H9 (cell line): Measurements from ENCODE around the gene NOP9. TPM values are rescaled to one million over a fixed set of nuclear protein-coding genes. Genes with fewer than 3 reads are reported as not detected.
A peak's percentile ranks its signal among the peaks of the same experiment; 100 is the strongest.

Source experiments
- DNase-seq: peaks from one replicate; pipeline ENCODE4 v3.0.0-alpha.2; 2017
- H2AFZ ChIP-seq: one replicate; pipeline ENCODE4 v1.6.1; 2013; ENCODE audit warnings: mild to moderate bottlenecking, low read length, control low read depth, moderate library complexity
- H2AK5ac ChIP-seq: 2 replicates; pipeline ENCODE4 v1.6.1; 2013; ENCODE audit warnings: low read length, control low read depth, mixed read lengths; ENCODE audit not compliant: insufficient read length
- H2BK120ac ChIP-seq: one replicate; pipeline ENCODE4 v1.6.1; 2013; ENCODE audit warnings: low read depth, mild to moderate bottlenecking, low read length, control low read depth, inconsistent platforms; ENCODE audit not compliant: poor library complexity, severe bottlenecking
- H2BK12ac ChIP-seq: 2 replicates; pipeline ENCODE4 v1.6.1; 2013; ENCODE audit warnings: low read length, control low read depth, mixed read lengths, low read depth; ENCODE audit not compliant: insufficient read length
- H2BK15ac ChIP-seq: 2 replicates; pipeline ENCODE4 v1.6.1; 2013; ENCODE audit warnings: low read depth, low read length, control low read depth
- H2BK20ac ChIP-seq: one replicate; pipeline ENCODE4 v1.6.1; 2013; ENCODE audit warnings: low read depth, mild to moderate bottlenecking, low read length, control low read depth, inconsistent platforms; ENCODE audit not compliant: poor library complexity, severe bottlenecking
- H2BK5ac ChIP-seq: 2 replicates; pipeline ENCODE4 v1.6.1; 2013; ENCODE audit warnings: low read length, control low read depth, mixed read lengths; ENCODE audit not compliant: insufficient read length
- H3K14ac ChIP-seq: 2 replicates; pipeline ENCODE4 v1.6.1; 2013; ENCODE audit warnings: low read length, control low read depth; ENCODE audit not compliant: insufficient read depth
- H3K18ac ChIP-seq: 2 replicates; pipeline ENCODE4 v1.6.1; 2013; ENCODE audit warnings: low read depth, mild to moderate bottlenecking, mixed read lengths, low read length, control low read depth; ENCODE audit not compliant: insufficient read length
- H3K23ac ChIP-seq: 2 replicates; pipeline ENCODE4 v1.6.1; 2013; ENCODE audit warnings: low read length, control low read depth, mixed read lengths, low read depth; ENCODE audit not compliant: insufficient read length
- H3K23me2 ChIP-seq: 2 replicates; pipeline ENCODE4 v1.6.1; 2013; ENCODE audit warnings: low read depth, mild to moderate bottlenecking, mixed read lengths, low read length, control low read depth; ENCODE audit not compliant: insufficient read length, poor library complexity, severe bottlenecking
- H3K27ac ChIP-seq: 2 replicates; pipeline ENCODE4 v1.5.1; 2013; ENCODE audit warnings: low read length, control low read depth, mixed read lengths, low read depth; ENCODE audit not compliant: insufficient read length
- H3K27me3 ChIP-seq: 2 replicates; pipeline ENCODE4 v1.6.1; 2013; ENCODE audit warnings: low read length, control low read depth, inconsistent platforms; ENCODE audit not compliant: insufficient read depth
- H3K4ac ChIP-seq: 2 replicates; pipeline ENCODE4 v1.6.1; 2013; ENCODE audit warnings: low read depth, mild to moderate bottlenecking, control low read depth, inconsistent platforms, low read length, moderate library complexity
- H3K4me1 ChIP-seq: 2 replicates; pipeline ENCODE4 v1.6.1; 2013; ENCODE audit warnings: low read length, control low read depth, inconsistent platforms; ENCODE audit not compliant: insufficient read depth
- H3K4me2 ChIP-seq: 2 replicates; pipeline ENCODE4 v1.6.1; 2013; ENCODE audit warnings: low read length, control low read depth, mixed read lengths; ENCODE audit not compliant: insufficient read length, insufficient read depth
- H3K56ac ChIP-seq: 2 replicates; pipeline ENCODE4 v1.6.1; 2013; ENCODE audit warnings: low read depth, mild to moderate bottlenecking, mixed read lengths, low read length, control low read depth; ENCODE audit not compliant: insufficient read length
- H3K79me1 ChIP-seq: 2 replicates; pipeline ENCODE4 v1.6.1; 2013; ENCODE audit warnings: low read depth, mild to moderate bottlenecking, moderate library complexity, low read length, control low read depth, inconsistent platforms; ENCODE audit not compliant: insufficient read depth, poor library complexity, severe bottlenecking
- H3K79me2 ChIP-seq: 2 replicates; pipeline ENCODE4 v1.6.1; 2013; ENCODE audit warnings: low read length, control low read depth, inconsistent platforms; ENCODE audit not compliant: insufficient read depth
- H3K9ac ChIP-seq: 2 replicates; pipeline ENCODE4 v1.6.1; 2013; ENCODE audit warnings: low read length, control low read depth, mixed read lengths; ENCODE audit not compliant: insufficient read length; ENCODE audit errors: extremely low read depth
- H3K9me3 ChIP-seq: one replicate; pipeline ENCODE4 v1.6.1; 2013; ENCODE audit warnings: low read depth, low read length, inconsistent platforms; ENCODE audit not compliant: control insufficient read depth
- H3T11ph ChIP-seq: one replicate; pipeline ENCODE4 v1.6.1; 2013; ENCODE audit warnings: mild to moderate bottlenecking, low read length, control low read depth, inconsistent platforms
- H4K20me1 ChIP-seq: one replicate; pipeline ENCODE4 v1.6.1; 2013; ENCODE audit not compliant: control insufficient read depth, insufficient read length, insufficient read depth
- H4K5ac ChIP-seq: 2 replicates; pipeline ENCODE4 v1.6.1; 2013; ENCODE audit warnings: low read depth, mild to moderate bottlenecking, mixed read lengths, low read length, control low read depth; ENCODE audit not compliant: insufficient read length
- H4K8ac ChIP-seq: replicated peaks from 2 replicates; pipeline ENCODE4 v1.6.1; 2013; ENCODE audit warnings: low read length, control low read depth, mixed read lengths, low read depth; ENCODE audit not compliant: insufficient read length
- H4K91ac ChIP-seq: 2 replicates; pipeline ENCODE4 v1.6.1; 2013; ENCODE audit warnings: low read depth, mild to moderate bottlenecking, moderate library complexity, mixed read lengths, low read length, control low read depth; ENCODE audit not compliant: insufficient read length
- H3K27ac Mint-ChIP-seq, 3 experiments: 2 replicates in 2 of 3; 3 replicates in 1 of 3; pipeline ENCODE4 v1.8.0; 2020 to 2021; ENCODE audit warnings: mixed read lengths in 3 of 3, mild to moderate bottlenecking in 1 of 3, moderate library complexity in 1 of 3
- H3K27me3 Mint-ChIP-seq: 2 replicates; pipeline ENCODE4 v1.8.0; 2021; ENCODE audit warnings: low read depth, mild to moderate bottlenecking, moderate library complexity, mixed read lengths
- H3K36me3 Mint-ChIP-seq, 3 experiments: 2 replicates in 2 of 3; 3 replicates in 1 of 3; pipeline ENCODE4 v1.8.0; 2020 to 2021; ENCODE audit warnings: low read depth in 3 of 3, mixed read lengths in 3 of 3; ENCODE audit not compliant: insufficient read depth in 1 of 3
- H3K4me1 Mint-ChIP-seq, 2 experiments: 2 replicates each; pipeline ENCODE4 v1.8.0; 2020; ENCODE audit warnings: mixed read lengths in 2 of 2
- H3K4me3 Mint-ChIP-seq, 2 experiments: 2 replicates in 1 of 2; 3 replicates in 1 of 2; pipeline ENCODE4 v1.8.0; 2020 to 2021; ENCODE audit warnings: mild to moderate bottlenecking in 2 of 2, mixed read lengths in 2 of 2, moderate library complexity in 1 of 2
- H3K9me3 Mint-ChIP-seq, 2 experiments: 2 replicates in 1 of 2; 3 replicates in 1 of 2; pipeline ENCODE4 v1.8.0; 2020; ENCODE audit warnings: mild to moderate bottlenecking in 2 of 2, mixed read lengths in 2 of 2, moderate library complexity in 1 of 2
- CTCF ChIP-seq: fragments of 200-600 bp; sonication (generic); conservative IDR thresholded peaks from 3 replicates; pipeline ENCODE4 v1.8.0; 2021; ENCODE audit warnings: antibody characterized with exemption, mild to moderate bottlenecking
- WGBS: extraction: QIAGEN DNeasy Blood & Tissue Kit; methylation state at CpG from one replicate; pipeline ENCODE4 v1.1.7; 2013; ENCODE audit warnings: missing lambda C conversion rate, low lambda C conversion rate, mixed read lengths; ENCODE audit not compliant: insufficient read length; ENCODE audit errors: extremely low coverage; 5-methylcytosine and 5-hydroxymethylcytosine counted together
- total RNA-seq: library from RNA; stranded (reverse); gene quantifications from 2 replicates; pipeline ENCODE4 v1.2.1, GENCODE V29; 2021

The NOP9 gene
- total RNA-seq, 1 experiment from 2014 or later: 34.7 TPM

- no peak overlapping the region for H4K91ac ChIP-seq
- H4K8ac ChIP-seq: no peak overlapping the region
- no peaks in the 10 kb centered on the region for H4K20me1 ChIP-seq
- H3K9me3 Mint-ChIP-seq: no peaks in the 10 kb centered on the region; a peak in 2 of 5 replicates
- no peak overlapping the region for H3T11ph ChIP-seq
- peaks cover 2% of the 10 kb centered on the region; the same call in 1 of the 2 replicates for H3K27me3 ChIP-seq
- H3K23ac ChIP-seq: no peak overlapping the region
- H3K36me3 Mint-ChIP-seq: no peaks in the 10 kb centered on the region
- no peak overlapping the region for H2BK120ac ChIP-seq
- H2BK12ac ChIP-seq: no peak overlapping the region
- DNase-seq: no peak
- H2AK5ac ChIP-seq: no peak overlapping the region
- H2BK5ac ChIP-seq: no peak overlapping the region
- no CpG with 5 or more reads among the region's 10 CpGs for WGBS
- H3K9ac ChIP-seq: no peak overlapping the region
- no peaks in the 10 kb centered on the region for H3K9me3 ChIP-seq
- no peak overlapping the region for H4K5ac ChIP-seq
- H3K79me1 ChIP-seq: no peaks in the 10 kb centered on the region
- H3K4me2 ChIP-seq: no peak overlapping the region
- H3K14ac ChIP-seq: no peak overlapping the region
- H3K27me3 Mint-ChIP-seq: peaks cover 66% of the 10 kb centered on the region
- no peak overlapping the region for H2BK15ac ChIP-seq
- H2AFZ ChIP-seq: no peak overlapping the region
- no peak overlapping the region for H3K27ac ChIP-seq
- peak overlapping the region in 1 of 3 experiments; percentile 44; a peak in 1 of 7 replicates for H3K27ac Mint-ChIP-seq
- TF ChIP-seq CTCF: no peak
- H3K4me1 ChIP-seq: no peaks in the 10 kb centered on the region
- H3K4me3 Mint-ChIP-seq: no peak overlapping the region
- H3K56ac ChIP-seq: no peak overlapping the region
- no peaks in the 10 kb centered on the region for H3K4me1 Mint-ChIP-seq
- no peaks in the 10 kb centered on the region for H3K23me2 ChIP-seq
- H3K18ac ChIP-seq: no peak overlapping the region
- H2BK20ac ChIP-seq: no peak overlapping the region
- H3K79me2 ChIP-seq: no peaks in the 10 kb centered on the region
- H3K4ac ChIP-seq: no peak overlapping the region
These were observed 23.0 kb downstream of the NOP9 start for GRCh38 chr14:24322672-24323071.
